GM13976 (cell line): ENCODE data around the gene HOXD13.

Experiments
- DNase-seq: peaks from one replicate; pipeline ENCODE4 v3.0.0; 2012; ENCODE audit warnings: low spot score
- CTCF ChIP-seq: IDR thresholded peaks from 2 replicates; pipeline ENCODE4 v1.5.1; 2012; ENCODE audit warnings: borderline replicate concordance, mild to moderate bottlenecking; ENCODE audit not compliant: insufficient read depth; ENCODE audit errors: extremely low read depth, missing control alignments, control extremely low read depth
- in situ Hi-C: fragments of 300-500 bp; cut with MboI; formaldehyde crosslinking; loops from one replicate; pipeline ENCODE4 v1.12.0; 2022; ENCODE audit warnings: low sequenced_read_pairs, mixed read lengths, inconsistent platforms; ENCODE audit not compliant: unreplicated experiment

Gene HOXD13

GRCh38 chr2:176081376-176081836, 11.1 kb upstream of the HOXD13 start:
- peak; percentile 23 for DNase-seq
- in situ Hi-C loops, result loop anchor here (25.0 kb wide), 1 partner anchor 719 kb away; no protein-coding TSS in a partner anchor
- no peak for TF ChIP-seq CTCF

- DNase-seq, result peak; percentile 38
- TF ChIP-seq CTCF, result no peak
- in situ Hi-C loops, result loop anchor here (25.0 kb wide), 1 partner anchor 720 kb away; no protein-coding TSS in a partner anchor
These were observed 10.5 kb upstream of the HOXD13 start for GRCh38 chr2:176081837-176082524.

GRCh38 chr2:176082525-176082823, 10.0 kb upstream of the HOXD13 start:
- in situ Hi-C loops, result loop anchor here (25.0 kb wide), 1 partner anchor 720 kb away; no protein-coding TSS in a partner anchor
- TF ChIP-seq CTCF, result no peak
- DNase-seq, result peak; percentile 18

GRCh38 chr2:176082824-176083751, 9.4 kb upstream of the HOXD13 start:
- TF ChIP-seq CTCF, result no peak
- in situ Hi-C loops, result loop anchor here (25.0 kb wide), 1 partner anchor 721 kb away; no protein-coding TSS in a partner anchor
- peak; percentile 28 for DNase-seq

- in situ Hi-C loops, result loop anchor here (25.0 kb wide), 1 partner anchor 722 kb away; no protein-coding TSS in a partner anchor
- TF ChIP-seq CTCF, result no peak
- DNase-seq, result peak; percentile 24
These were observed 8.7 kb upstream of the HOXD13 start, which contains the start of gene EVX2 for GRCh38 chr2:176083796-176084261. TSS of gene EVX2 (minus strand) at chr2:176083962. CDS start at chr2:176083776, 186 bp downstream.

- no peak for TF ChIP-seq CTCF
- peak; percentile 11 for DNase-seq
- in situ Hi-C loops, result loop anchor here (25.0 kb wide), 1 partner anchor 722 kb away; no protein-coding TSS in a partner anchor
These were observed 7.9 kb upstream of the HOXD13 start for GRCh38 chr2:176084611-176085119.
